Measurements from ENCODE around the gene PRDM8.

- TF ChIP-seq EZH2 (IDR thresholded peaks at IDR 0.05; ENCODE audit: borderline replicate concordance, low read depth, low read length, poor library complexity, severe bottlenecking), result no peak
- no peak for TF ChIP-seq CTCF (conservative IDR thresholded peaks at IDR 0.05; ENCODE audit: low read depth, low read length)
Observed at GRCh38 chr4:80209340-80209701, 12.0 kb downstream of the PRDM8 start.

Measured in A673 (cell line).